SIG-M5 treated with dmso at 0.1 percent for 504 hours (cell line): ENCODE results near the gene AGTR1.
"Not testable (repeated sequence)": the region's sequence is repeated elsewhere in the genome, so short reads cannot be mapped to it uniquely, and the experiment has no call there.

ENCODE experiments used
- DNase-seq: peaks from one replicate; lab custom pipeline; 2025; ENCODE audit not compliant: unreplicated experiment; lab: John Stamatoyannopoulos, UW

Gene AGTR1

GRCh38 chr3:148718982-148719862, 21.5 kb downstream of the AGTR1 start:
- DNase-seq = peak; percentile 6

- no peak for DNase-seq
Measured at GRCh38 chr3:148720873-148721272, 23.2 kb downstream of the AGTR1 start.

- DNase-seq = no peak
Measured at GRCh38 chr3:148723631-148724030, 25.9 kb downstream of the AGTR1 start.

GRCh38 chr3:148727231-148727630, 29.5 kb downstream of the AGTR1 start:
- peak; percentile 17 for DNase-seq

GRCh38 chr3:148728753-148729152, 31.1 kb downstream of the AGTR1 start:
- DNase-seq = no peak

GRCh38 chr3:148729476-148730055, 31.9 kb downstream of the AGTR1 start:
- DNase-seq = no peak

GRCh38 chr3:148730676-148731075, 33.0 kb downstream of the AGTR1 start:
- DNase-seq = no peak

- no peak for DNase-seq
Measured at GRCh38 chr3:148735597-148735996, 37.9 kb downstream of the AGTR1 start.

- DNase-seq = no peak
Measured at GRCh38 chr3:148736086-148736485, 38.4 kb downstream of the AGTR1 start.

GRCh38 chr3:148737104-148737530, 39.4 kb downstream of the AGTR1 start:
- no peak for DNase-seq

- no peak for DNase-seq
Measured at GRCh38 chr3:148739720-148740119, 42.0 kb downstream of the AGTR1 start.

- DNase-seq = no peak
Measured at GRCh38 chr3:148740291-148740690, 42.6 kb downstream of the AGTR1 start.

GRCh38 chr3:148741219-148741618, 43.5 kb downstream of the AGTR1 start:
- no peak for DNase-seq

- no peak for DNase-seq
Measured at GRCh38 chr3:148742118-148742517, 44.4 kb downstream of the AGTR1 start.

- no peak for DNase-seq
Measured at GRCh38 chr3:148746053-148746452, 48.4 kb downstream of the AGTR1 start.

GRCh38 chr3:148748283-148748682, 50.6 kb downstream of the AGTR1 start:
- no peak for DNase-seq

- DNase-seq = no peak
Measured at GRCh38 chr3:148750296-148750695, 52.6 kb downstream of the AGTR1 start.

GRCh38 chr3:148751461-148751860, 53.8 kb downstream of the AGTR1 start:
- DNase-seq = no peak

- DNase-seq = not testable (repeated sequence)
Measured at GRCh38 chr3:148753385-148753784, 55.7 kb downstream of the AGTR1 start.

- no peak for DNase-seq
Measured at GRCh38 chr3:148755570-148755969, 57.9 kb downstream of the AGTR1 start.

- DNase-seq = peak; percentile 31
Measured at GRCh38 chr3:148756311-148756710, 58.6 kb downstream of the AGTR1 start.
